BE2C (cell line): ENCODE results near the gene MAP3K13.

Source experiments
- DNase-seq: peaks from one replicate; pipeline ENCODE4 v3.0.0-alpha.2; 2020
- H3K27me3 ChIP-seq: fragments of 250-450 bp; sonication (Bioruptor Pico); 2 replicates; pipeline ENCODE4 v1.5.1; 2020; ENCODE audit warnings: mild to moderate bottlenecking
- H3K36me3 ChIP-seq: fragments of 250-450 bp; sonication (Bioruptor Pico); 2 replicates; pipeline ENCODE4 v1.5.1; 2020; ENCODE audit warnings: mild to moderate bottlenecking
- H3K4me1 ChIP-seq: fragments of 250-450 bp; sonication (Bioruptor Pico); 2 replicates; pipeline ENCODE4 v1.5.1; 2020
- H3K4me3 ChIP-seq: 2 replicates; pipeline ENCODE4 v1.5.1; 2011; ENCODE audit warnings: low read depth, low read length
- H3K9me3 ChIP-seq: fragments of 250-450 bp; sonication (Bioruptor Pico); 2 replicates; pipeline ENCODE4 v1.5.1; 2020
- CTCF ChIP-seq: IDR thresholded peaks from 2 replicates; pipeline ENCODE4 v1.5.1; 2012; ENCODE audit warnings: mild to moderate bottlenecking, low read depth, low read length

The MAP3K13 gene

GRCh38 chr3:185508335-185508991 lies 145.5 kb downstream of the MAP3K13 start:
- no peaks in the 10 kb centered on the region for H3K27me3 ChIP-seq
- no peaks in the 10 kb centered on the region for H3K9me3 ChIP-seq
- DNase-seq = no peak
- TF ChIP-seq CTCF = no peak
- no peaks in the 10 kb centered on the region for H3K36me3 ChIP-seq
- no peaks in the 10 kb centered on the region for H3K4me1 ChIP-seq
- no peak overlapping the region for H3K4me3 ChIP-seq

GRCh38 chr3:185511711-185512110 lies 148.8 kb downstream of the MAP3K13 start:
- no peaks in the 10 kb centered on the region for H3K4me1 ChIP-seq
- no peak for DNase-seq
- no peak overlapping the region for H3K4me3 ChIP-seq
- no peak for TF ChIP-seq CTCF
- H3K9me3 ChIP-seq = no peaks in the 10 kb centered on the region
- H3K27me3 ChIP-seq = no peaks in the 10 kb centered on the region; the same call in none of the 2 replicates
- no peaks in the 10 kb centered on the region for H3K36me3 ChIP-seq

- Histone ChIP-seq H3K9me3 (no peaks in the 10 kb centered on the region), H3K4me3 (no peak overlapping the region), H3K27me3 (no peaks in the 10 kb centered on the region; the same call in none of the 2 replicates), H3K4me1 (no peaks in the 10 kb centered on the region), H3K36me3 (no peaks in the 10 kb centered on the region)
- no peak for TF ChIP-seq CTCF
- no peak for DNase-seq
Measured at GRCh38 chr3:185517387-185518130, 154.6 kb downstream of the MAP3K13 start.

- peak; percentile 14; the same call in 1 of the 2 replicates for TF ChIP-seq CTCF
- DNase-seq = no peak
Measured at GRCh38 chr3:185519021-185519420, 156.1 kb downstream of the MAP3K13 start.

GRCh38 chr3:185521349-185522138 lies 158.6 kb downstream of the MAP3K13 start:
- Histone ChIP-seq H3K27me3 (peaks cover 5% of the 10 kb centered on the region), H3K4me3 (no peak overlapping the region), H3K9me3 (no peaks in the 10 kb centered on the region), H3K4me1 (no peaks in the 10 kb centered on the region), H3K36me3 (no peaks in the 10 kb centered on the region)
- no peak for TF ChIP-seq CTCF
- no peak for DNase-seq

More at GRCh38 chr3:185519021-185519420, 156.1 kb downstream of the MAP3K13 start:
- Histone ChIP-seq H3K4me3 (no peak overlapping the region), H3K9me3 (no peaks in the 10 kb centered on the region), H3K27me3 (peaks cover 5% of the 10 kb centered on the region), H3K4me1 (no peaks in the 10 kb centered on the region), H3K36me3 (no peaks in the 10 kb centered on the region)
